HG02571 (cell line): ENCODE data around the gene FANCE.

Source experiments
- ATAC-seq: cut with Tn5 transposase; IDR thresholded peaks from one replicate; pipeline ENCODE4 v1.9.1; 2021; ENCODE audit warnings: mild to moderate bottlenecking, moderate library complexity; ENCODE audit not compliant: unreplicated experiment

The FANCE gene

DNA sequence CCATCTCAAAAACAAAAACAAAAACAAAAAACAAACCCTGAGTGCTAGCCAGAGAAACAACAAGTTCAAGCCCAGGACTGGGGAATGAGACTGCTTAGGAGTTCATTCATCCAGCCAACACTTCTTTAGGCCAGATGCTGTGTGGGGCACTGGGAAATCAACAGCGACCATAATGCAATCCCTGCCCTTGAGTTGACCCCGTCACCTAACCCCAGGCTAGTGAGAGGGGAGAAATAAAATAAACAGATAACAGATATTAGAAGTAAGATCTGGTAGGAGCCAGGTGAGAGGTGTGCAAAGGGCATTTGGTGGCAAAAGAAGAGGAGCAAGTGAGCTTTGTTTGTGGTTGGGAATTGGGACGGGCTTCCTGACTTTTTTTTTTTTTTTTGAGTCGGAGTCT, 11.2 kb downstream of the FANCE start:
- no peak for ATAC-seq

- no peak for ATAC-seq
These were observed 13.5 kb downstream of the FANCE start for GRCh38 chr6:35465646-35466045.

DNA sequence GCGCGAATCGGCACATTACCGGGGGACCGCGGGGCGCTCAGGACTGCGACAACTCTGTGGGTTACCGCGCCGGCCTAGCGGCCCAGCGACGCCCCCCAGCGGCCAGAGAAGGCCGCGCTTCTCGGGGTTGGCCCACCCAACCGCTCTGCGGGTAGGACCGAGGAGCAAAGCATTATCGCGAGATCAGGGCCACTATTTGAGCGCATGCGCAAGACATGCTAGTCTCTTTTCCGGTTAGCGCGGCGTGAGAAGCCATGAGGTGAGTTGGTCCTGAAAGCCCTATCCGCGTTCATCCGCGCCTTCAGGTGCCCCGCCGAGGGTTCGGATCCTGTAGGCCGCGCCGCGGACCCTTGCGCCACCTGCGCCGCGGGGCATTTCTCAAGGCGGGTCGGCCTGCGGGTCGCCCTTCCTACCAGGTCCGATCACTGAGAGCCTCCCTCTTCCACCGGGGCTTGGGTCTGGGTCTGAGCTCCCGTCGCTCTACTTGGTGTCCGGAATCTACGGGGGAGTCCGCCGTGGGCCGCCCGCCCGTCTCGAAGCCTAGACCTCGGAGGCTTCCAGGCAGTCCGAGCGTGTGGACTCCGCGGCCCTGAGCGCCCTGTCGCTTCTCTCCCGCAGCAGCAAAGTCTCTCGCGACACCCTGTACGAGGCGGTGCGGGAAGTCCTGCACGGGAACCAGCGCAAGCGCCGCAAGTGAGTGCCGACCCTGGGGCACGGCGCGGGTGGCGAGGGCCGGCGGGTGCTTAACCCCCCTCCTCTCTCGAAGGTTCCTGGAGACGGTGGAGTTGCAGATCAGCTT, 16.2 kb downstream of the FANCE start, which contains the start of gene RPL10A:
RPL10A (plus strand) TSS at position 221 of the 799 bp plus-strand sequence; CDS start at position 255, 34 bp downstream.
- ATAC-seq = peak; percentile 77

- no peak for ATAC-seq
These were observed 17.0 kb downstream of the FANCE start for GRCh38 chr6:35468980-35469750.

DNA sequence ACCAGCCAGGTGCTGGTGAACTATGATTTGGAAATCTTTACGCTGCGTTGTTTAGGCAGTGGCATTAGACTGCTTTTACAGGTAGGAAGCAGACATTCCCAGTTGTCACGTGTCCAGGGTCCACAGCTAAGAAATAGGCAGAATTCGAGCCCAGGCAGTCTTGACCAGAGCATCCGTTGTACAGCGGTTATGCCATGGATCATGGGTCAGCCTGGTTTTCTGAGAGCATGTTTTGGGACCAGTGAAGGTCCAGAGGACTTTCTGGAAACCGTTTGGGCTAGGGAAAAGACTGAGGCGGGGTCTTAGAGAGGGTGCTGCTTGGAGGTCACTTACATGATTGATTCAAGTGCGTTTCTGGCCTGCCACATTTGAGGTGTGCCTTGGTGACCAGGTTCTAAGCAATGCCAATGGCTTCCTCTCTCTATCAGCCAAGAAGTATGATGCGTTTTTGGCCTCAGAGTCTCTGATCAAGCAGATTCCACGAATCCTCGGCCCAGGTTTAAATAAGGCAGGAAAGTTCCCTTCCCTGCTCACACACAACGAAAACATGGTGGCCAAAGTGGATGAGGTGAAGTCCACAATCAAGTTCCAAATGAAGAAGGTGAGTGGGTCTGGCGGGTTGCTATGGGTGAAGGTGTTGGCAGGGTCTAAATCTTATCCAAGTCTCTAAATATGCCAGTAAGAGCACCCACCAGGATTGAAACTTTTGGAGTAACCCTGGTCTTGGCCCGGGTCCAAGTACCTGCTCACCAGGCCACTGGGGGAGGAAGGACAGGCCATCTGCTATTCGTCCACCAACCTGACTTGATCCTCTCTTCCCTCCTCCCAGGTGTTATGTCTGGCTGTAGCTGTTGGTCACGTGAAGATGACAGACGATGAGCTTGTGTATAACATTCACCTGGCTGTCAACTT, 17.9 kb downstream of the FANCE start:
- ATAC-seq = no peak

GRCh38 chr6:35470663-35471120, 18.6 kb downstream of the FANCE start:
- ATAC-seq = no peak

- ATAC-seq = no peak
These were observed 19.8 kb downstream of the FANCE start for GRCh38 chr6:35471836-35472345.

DNA sequence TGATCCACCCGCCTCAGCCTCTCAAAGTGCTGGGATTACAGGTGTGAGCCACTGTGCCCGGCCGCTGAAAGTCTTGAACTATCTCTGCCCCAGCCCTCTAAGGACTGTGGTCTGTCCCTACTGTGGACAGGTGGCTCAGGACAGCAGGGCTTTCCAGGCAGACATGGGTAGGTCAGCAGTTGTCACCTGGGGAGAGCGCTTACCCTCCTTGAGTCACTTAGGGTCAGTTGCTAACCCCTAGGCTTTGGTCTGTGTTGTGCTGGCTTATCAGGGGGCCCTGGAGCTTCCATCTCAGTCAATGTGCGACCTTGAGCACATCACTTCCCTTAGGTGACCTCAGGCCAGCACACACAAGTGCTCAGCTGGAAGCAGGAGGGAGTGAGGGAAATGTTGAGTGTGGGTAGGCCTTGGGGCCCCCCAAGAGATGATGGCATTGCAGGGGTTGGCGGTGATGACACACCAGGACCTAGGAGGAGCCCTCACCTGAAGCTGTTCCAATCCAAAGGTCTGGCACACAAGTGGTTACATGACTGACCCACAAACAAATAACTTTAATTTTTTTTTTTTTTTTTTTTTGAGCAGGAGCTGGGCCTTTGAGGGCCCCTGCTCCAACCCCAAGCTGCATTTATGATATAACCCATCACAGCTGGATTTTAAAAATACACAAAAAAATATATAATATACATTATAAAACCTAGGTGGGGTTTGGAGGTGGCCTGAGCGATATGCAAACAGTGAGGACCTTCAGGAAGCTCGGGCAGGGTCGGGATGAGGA, 21.1 kb downstream of the FANCE start:
- ATAC-seq = no peak

DNA sequence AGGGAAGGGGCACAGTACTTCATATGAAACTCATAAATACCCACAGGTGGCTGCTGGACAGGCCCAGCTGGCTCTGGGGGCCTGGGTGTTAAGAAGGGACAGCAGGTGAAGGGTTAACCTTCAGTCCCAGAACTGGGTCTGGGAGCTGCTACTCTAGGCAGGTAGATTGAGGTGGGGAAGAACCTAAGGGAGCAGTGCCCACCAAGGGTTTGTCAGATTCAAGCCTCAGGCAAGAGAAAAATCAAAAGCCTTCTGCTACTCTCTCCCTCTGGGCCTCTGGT, 21.7 kb downstream of the FANCE start:
- no peak for ATAC-seq

- ATAC-seq = no peak
These were observed 22.2 kb downstream of the FANCE start for GRCh38 chr6:35474131-35474941.

- no peak for ATAC-seq
These were observed 22.9 kb downstream of the FANCE start for GRCh38 chr6:35474942-35475570.

DNA sequence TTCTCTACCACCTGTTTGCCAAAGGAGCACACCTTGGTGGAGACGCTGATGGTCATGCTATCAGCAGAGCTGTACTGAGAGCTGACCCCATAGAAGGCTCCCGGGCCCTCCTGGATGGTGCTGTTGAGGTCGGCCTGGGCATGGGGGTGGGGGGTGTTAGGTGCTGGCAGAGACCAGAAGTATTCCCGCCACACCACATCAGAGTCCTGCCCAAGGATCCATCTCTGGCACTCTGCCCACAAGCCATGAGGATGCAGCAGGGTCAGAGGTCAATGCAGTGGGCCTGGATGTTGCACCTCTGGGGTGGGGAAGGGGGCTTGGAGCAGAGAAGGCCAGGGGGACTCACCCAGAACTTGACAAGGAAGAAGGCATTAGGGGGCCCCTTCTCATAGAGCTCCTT, 23.4 kb downstream of the FANCE start:
- ATAC-seq = no peak

- no peak for ATAC-seq
These were observed 23.9 kb downstream of the FANCE start for GRCh38 chr6:35476004-35476403.

- ATAC-seq = no peak
These were observed 24.9 kb downstream of the FANCE start for GRCh38 chr6:35477028-35477427.

- no peak for ATAC-seq
These were observed 25.5 kb downstream of the FANCE start for GRCh38 chr6:35477551-35478179.

DNA sequence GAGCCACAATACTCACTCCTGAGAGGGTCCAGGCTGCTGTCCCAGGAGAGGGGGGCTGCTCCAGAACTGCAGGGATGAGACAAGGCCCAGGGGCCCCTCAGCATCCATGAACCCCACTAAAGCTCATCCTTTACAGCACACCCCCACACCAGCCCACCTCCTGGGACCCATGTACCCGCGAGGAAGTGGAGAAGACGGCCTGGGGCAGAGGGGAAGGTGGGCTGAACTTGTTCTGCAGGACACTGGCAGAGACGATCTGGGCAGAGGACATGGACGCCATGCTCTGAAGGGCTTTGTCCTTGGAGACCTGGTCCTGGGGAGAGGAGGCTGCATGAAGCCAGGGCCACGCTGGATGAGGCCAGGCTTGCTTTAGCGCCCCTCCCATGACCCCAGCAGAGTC, 26.1 kb downstream of the FANCE start:
- ATAC-seq = no peak

GRCh38 chr6:35480176-35480575, 28.0 kb downstream of the FANCE start:
- ATAC-seq = no peak

DNA sequence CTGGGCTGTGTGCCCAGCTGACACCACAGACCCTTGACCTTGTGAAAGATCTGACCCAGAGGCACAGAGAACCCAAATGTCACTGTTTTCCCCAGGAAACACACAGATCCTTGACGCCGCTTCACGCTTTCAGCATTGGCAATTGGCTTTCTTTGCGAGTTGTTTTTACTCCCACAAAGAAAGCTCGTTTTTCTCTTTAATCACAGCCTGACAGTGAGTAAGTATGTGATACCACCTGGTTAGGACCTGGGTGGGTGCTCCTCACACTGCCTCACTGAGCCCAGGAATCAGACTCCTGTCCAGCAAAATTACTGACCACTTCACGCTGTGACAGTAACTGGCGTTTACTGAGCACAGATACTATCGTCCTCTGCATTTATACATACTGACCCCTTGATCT, 29.1 kb downstream of the FANCE start:
- no peak for ATAC-seq
